Neural crest cell (in vitro differentiated cells): Measurements from ENCODE around the gene RALGAPB. TPM values are rescaled to one million over a fixed set of nuclear protein-coding genes. Genes with fewer than 3 reads are reported as not detected.
"Not testable (repeated sequence)": the region's sequence is repeated elsewhere in the genome, so short reads cannot be mapped to it uniquely, and the experiment has no call there.

Experiments
- DNase-seq: peaks from one replicate; pipeline ENCODE4 v3.0.0; 2021; ENCODE audit warnings: low read depth, mixed read lengths, low spot score
- H3K27ac Mint-ChIP-seq: one replicate; pipeline ENCODE4 v1.8.0; 2021; ENCODE audit warnings: mild to moderate bottlenecking, mixed read lengths; ENCODE audit not compliant: unreplicated experiment
- H3K27me3 Mint-ChIP-seq: 2 replicates; pipeline ENCODE4 v1.8.0; 2021; ENCODE audit warnings: low read depth, mild to moderate bottlenecking, mixed read lengths
- H3K36me3 Mint-ChIP-seq: 2 replicates; pipeline ENCODE4 v1.8.0; 2021; ENCODE audit warnings: low read depth, mild to moderate bottlenecking, mixed read lengths
- H3K4me1 Mint-ChIP-seq: 2 replicates; pipeline ENCODE4 v1.8.0; 2021; ENCODE audit warnings: mixed read lengths
- H3K4me3 Mint-ChIP-seq: one replicate; pipeline ENCODE4 v1.8.0; 2021; ENCODE audit warnings: mild to moderate bottlenecking, mixed read lengths
- H3K9me3 Mint-ChIP-seq: 2 replicates; pipeline ENCODE4 v1.8.0; 2021; ENCODE audit warnings: mixed read lengths
- CTCF ChIP-seq: fragments of 200-600 bp; sonication (generic); conservative IDR thresholded peaks from 2 replicates; pipeline ENCODE4 v1.5.0; 2021; ENCODE audit warnings: antibody characterized with exemption, mild to moderate bottlenecking
- total RNA-seq: library from RNA; stranded (reverse); gene quantifications from 2 replicates; pipeline ENCODE4 v1.2.1, GENCODE V29; 2021

RALGAPB gene
- total RNA-seq, 1 donor from 2014 or later, result 34.7 TPM

GRCh38 chr20:38434301-38434741 lies 38.3 kb upstream of the RALGAPB start:
- H3K36me3 Mint-ChIP-seq, result peaks cover 32% of the 10 kb centered on the region
- no peak for DNase-seq
- H3K4me1 Mint-ChIP-seq, result peaks cover 28% of the 10 kb centered on the region
- H3K9me3 Mint-ChIP-seq, result no peaks in the 10 kb centered on the region
- peak overlapping the region; percentile 99 for H3K27ac Mint-ChIP-seq
- H3K4me3 Mint-ChIP-seq, result peak overlapping the region; percentile 96
- H3K27me3 Mint-ChIP-seq, result no peaks in the 10 kb centered on the region
- no peak for TF ChIP-seq CTCF

- peak within 1 kb of the TSS; percentile 99 for H3K27ac Mint-ChIP-seq
- H3K4me1 Mint-ChIP-seq, result peaks cover 28% of the 10 kb centered on the region
These were observed 37.7 kb upstream of the RALGAPB start, which contains the start of gene SNHG17 for GRCh38 chr20:38434770-38435554. Gene SNHG17, minus strand, starts transcription at chr20:38435328.

GRCh38 chr20:38435555-38435939 lies 37.1 kb upstream of the RALGAPB start:
- Mint-ChIP-seq H3K27me3 (no peaks in the 10 kb centered on the region), H3K4me1 (peaks cover 27% of the 10 kb centered on the region)

More at GRCh38 chr20:38434770-38435554, 37.7 kb upstream of the RALGAPB start, which contains the start of gene SNHG17:
- Mint-ChIP-seq H3K36me3 (peaks cover 27% of the 10 kb centered on the region), H3K27me3 (no peaks in the 10 kb centered on the region), H3K4me3 (peak within 1 kb of the TSS; percentile 96), H3K9me3 (no peaks in the 10 kb centered on the region)
- peak; percentile 92 for DNase-seq
- peak; percentile 100 for TF ChIP-seq CTCF

GRCh38 chr20:38437796-38438195 lies 34.8 kb upstream of the RALGAPB start:
- Mint-ChIP-seq H3K4me3 (peak overlapping the region; percentile 73), H3K9me3 (no peaks in the 10 kb centered on the region), H3K4me1 (peaks cover 16% of the 10 kb centered on the region), H3K27me3 (peaks cover 5% of the 10 kb centered on the region), H3K36me3 (peaks cover 10% of the 10 kb centered on the region), H3K27ac (no peak overlapping the region)
- no peak for TF ChIP-seq CTCF
- DNase-seq, result no peak

More at GRCh38 chr20:38435555-38435939, 37.1 kb upstream of the RALGAPB start:
- H3K27ac Mint-ChIP-seq, result no peak overlapping the region
- peaks cover 27% of the 10 kb centered on the region for H3K36me3 Mint-ChIP-seq
- peak overlapping the region; percentile 96 for H3K4me3 Mint-ChIP-seq
- no peak for TF ChIP-seq CTCF
- no peaks in the 10 kb centered on the region for H3K9me3 Mint-ChIP-seq
- DNase-seq, result no peak

- H3K27me3 Mint-ChIP-seq, H3K4me1 Mint-ChIP-seq, H3K9me3 Mint-ChIP-seq, H3K4me3 Mint-ChIP-seq, H3K36me3 Mint-ChIP-seq, DNase-seq, H3K27ac Mint-ChIP-seq: not testable (repeated sequence)
These were observed 31.5 kb upstream of the RALGAPB start for GRCh38 chr20:38441110-38441509.

GRCh38 chr20:38441916-38442315 lies 30.7 kb upstream of the RALGAPB start:
- H3K4me1 Mint-ChIP-seq, result peaks cover 12% of the 10 kb centered on the region
- no peak for DNase-seq
- peaks cover 9% of the 10 kb centered on the region for H3K27me3 Mint-ChIP-seq
- TF ChIP-seq CTCF, result no peak
- peak overlapping the region; percentile 42 for H3K4me3 Mint-ChIP-seq
- H3K36me3 Mint-ChIP-seq, result no peaks in the 10 kb centered on the region
- H3K27ac Mint-ChIP-seq, result no peak overlapping the region
- peaks cover 3% of the 10 kb centered on the region for H3K9me3 Mint-ChIP-seq
